ENCODE measurements around the gene HSD11B2.

HSD11B2 gene

GRCh38 chr16:67428146-67428731 lies 2.7 kb upstream of the HSD11B2 start (continued):
- TF ChIP-seq ZSCAN5A (tag by site-specific recombination; IDR thresholded peaks at IDR 0.05) = no peak
- no peak for TF ChIP-seq SCRT1 (tag by site-specific recombination; IDR thresholded peaks at IDR 0.05; ENCODE audit: borderline replicate concordance)
- TF ChIP-seq, protein P1, sequence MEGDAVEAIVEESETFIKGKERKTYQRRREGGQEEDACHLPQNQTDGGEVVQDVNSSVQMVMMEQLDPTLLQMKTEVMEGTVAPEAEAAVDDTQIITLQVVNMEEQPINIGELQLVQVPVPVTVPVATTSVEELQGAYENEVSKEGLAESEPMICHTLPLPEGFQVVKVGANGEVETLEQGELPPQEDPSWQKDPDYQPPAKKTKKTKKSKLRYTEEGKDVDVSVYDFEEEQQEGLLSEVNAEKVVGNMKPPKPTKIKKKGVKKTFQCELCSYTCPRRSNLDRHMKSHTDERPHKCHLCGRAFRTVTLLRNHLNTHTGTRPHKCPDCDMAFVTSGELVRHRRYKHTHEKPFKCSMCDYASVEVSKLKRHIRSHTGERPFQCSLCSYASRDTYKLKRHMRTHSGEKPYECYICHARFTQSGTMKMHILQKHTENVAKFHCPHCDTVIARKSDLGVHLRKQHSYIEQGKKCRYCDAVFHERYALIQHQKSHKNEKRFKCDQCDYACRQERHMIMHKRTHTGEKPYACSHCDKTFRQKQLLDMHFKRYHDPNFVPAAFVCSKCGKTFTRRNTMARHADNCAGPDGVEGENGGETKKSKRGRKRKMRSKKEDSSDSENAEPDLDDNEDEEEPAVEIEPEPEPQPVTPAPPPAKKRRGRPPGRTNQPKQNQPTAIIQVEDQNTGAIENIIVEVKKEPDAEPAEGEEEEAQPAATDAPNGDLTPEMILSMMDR (tag by site-specific recombination; IDR thresholded peaks at IDR 0.05) = peak; percentile 77

DNA sequence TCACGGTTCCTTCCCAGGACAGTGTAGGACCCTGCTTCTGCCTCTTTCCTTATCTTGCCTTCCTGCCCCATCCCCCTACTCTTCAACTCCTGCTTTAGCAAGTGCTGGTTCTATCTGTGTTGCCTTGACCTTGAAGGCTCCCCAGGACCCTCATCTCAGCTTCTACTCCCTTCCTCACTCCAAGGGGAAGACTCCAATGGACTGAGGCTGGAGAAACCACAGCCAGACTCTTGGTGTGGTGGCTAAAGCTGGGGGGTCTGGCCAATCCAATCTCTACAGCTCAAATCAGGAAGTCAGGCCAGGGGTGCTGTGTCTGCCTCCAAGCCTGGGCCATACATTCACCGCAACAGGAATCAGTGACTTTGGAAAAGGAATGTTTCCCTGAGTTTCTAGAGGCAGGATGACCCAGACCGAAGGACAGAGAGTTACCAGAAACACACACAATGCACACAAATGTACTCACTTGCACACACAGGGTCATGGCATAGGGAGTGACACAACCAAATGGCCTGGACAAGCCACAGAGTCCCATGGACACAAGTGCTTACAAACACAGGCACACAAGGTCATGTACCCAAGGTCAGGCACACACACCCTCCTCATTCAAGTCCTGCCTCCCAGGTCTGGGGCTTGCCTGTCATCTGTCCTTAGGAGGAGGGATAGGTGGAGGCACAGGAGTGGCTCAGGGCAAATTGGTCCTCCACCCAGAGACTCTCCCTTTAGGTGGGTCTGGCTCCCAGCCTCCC lies 1.7 kb upstream of the HSD11B2 start:
- no peaks in the 10 kb centered on the region for H3K36me3 ChIP-seq (ENCODE audit: control insufficient read depth in 2 of 2, insufficient read depth in 1 of 2, low read length in 2 of 2)
- CTCF ChIA-PET = interaction anchor here (0.5 to 7.1 kb wide), 16 partner anchors 9 to 77 kb away, joined by 3 to 99 read pairs (median 8); partner anchors contain the start of genes ATP6V0D1 and ZDHHC1
- no peak overlapping the region for H3K27ac ChIP-seq (ENCODE audit: extremely low read depth, low read depth, low read length)
- no peaks in the 10 kb centered on the region; the same call in 1 of the 2 replicates for H3K4me1 ChIP-seq (ENCODE audit: control insufficient read depth, insufficient read depth, low read length)
- TF ChIP-seq KLF1 (tag by site-specific recombination; IDR thresholded peaks at IDR 0.05) = peak; percentile 82; the same call in 1 of the 2 replicates
- no peak for TF ChIP-seq ZNF37A (tag by site-specific recombination; IDR thresholded peaks at IDR 0.05)
- no peak for TF ChIP-seq ZNF221 (tag by site-specific recombination; IDR thresholded peaks at IDR 0.05; ENCODE audit: borderline replicate concordance)
- TF ChIP-seq, protein P1 (tag by site-specific recombination; IDR thresholded peaks at IDR 0.05) = no peak
- TF ChIP-seq, protein P2, sequence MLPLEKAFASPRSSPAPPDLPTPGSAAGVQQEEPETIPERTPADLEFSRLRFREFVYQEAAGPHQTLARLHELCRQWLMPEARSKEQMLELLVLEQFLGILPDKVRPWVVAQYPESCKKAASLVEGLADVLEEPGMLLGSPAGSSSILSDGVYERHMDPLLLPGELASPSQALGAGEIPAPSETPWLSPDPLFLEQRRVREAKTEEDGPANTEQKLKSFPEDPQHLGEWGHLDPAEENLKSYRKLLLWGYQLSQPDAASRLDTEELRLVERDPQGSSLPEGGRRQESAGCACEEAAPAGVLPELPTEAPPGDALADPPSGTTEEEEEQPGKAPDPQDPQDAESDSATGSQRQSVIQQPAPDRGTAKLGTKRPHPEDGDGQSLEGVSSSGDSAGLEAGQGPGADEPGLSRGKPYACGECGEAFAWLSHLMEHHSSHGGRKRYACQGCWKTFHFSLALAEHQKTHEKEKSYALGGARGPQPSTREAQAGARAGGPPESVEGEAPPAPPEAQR (tag by site-specific recombination; IDR thresholded peaks at IDR 0.05) = no peak
- no peak for TF ChIP-seq MEIS1 (CRISPR knock-in tag; IDR thresholded peaks at IDR 0.05; ENCODE audit: borderline replicate concordance)
- POLR2A ChIA-PET = no interaction called here
- H3K4me3 ChIP-seq (ENCODE audit: low read depth, low read length) = no peak overlapping the region
- H3K9me3 ChIP-seq (ENCODE audit: control insufficient read depth, insufficient read depth, low read depth, low read length) = no peaks in the 10 kb centered on the region

GRCh38 chr16:67429799-67430503 lies 970 bp upstream of the HSD11B2 start:
- POLR2A ChIA-PET = no interaction called here
- CTCF ChIA-PET = interaction anchor here (1.2 to 7.1 kb wide), 5 partner anchors 13 to 35 kb away, joined by 3 to 99 read pairs (median 19); no protein-coding TSS in a partner anchor
- no peaks in the 10 kb centered on the region for H3K36me3 ChIP-seq (ENCODE audit: control insufficient read depth in 2 of 2, insufficient read depth in 1 of 2, low read length in 2 of 2)
- H3K27ac ChIP-seq (ENCODE audit: extremely low read depth, low read depth, low read length) = no peak overlapping the region; the same call in 1 of the 2 replicates
- H3K4me1 ChIP-seq (ENCODE audit: control insufficient read depth, insufficient read depth, low read length) = no peaks in the 10 kb centered on the region; the same call in 1 of the 2 replicates
- H3K9me3 ChIP-seq (ENCODE audit: control insufficient read depth, insufficient read depth, low read depth, low read length) = no peaks in the 10 kb centered on the region
- no peak overlapping the region for H3K4me3 ChIP-seq (ENCODE audit: low read depth, low read length)
- TF ChIP-seq ZNF211 (tag by site-specific recombination; IDR thresholded peaks at IDR 0.05; ENCODE audit: low read depth) (no peak), HOXA7 (CRISPR knock-in tag; IDR thresholded peaks at IDR 0.05; ENCODE audit: borderline replicate concordance) (no peak), TSHZ1 (tag by site-specific recombination; IDR thresholded peaks at IDR 0.05; ENCODE audit: borderline replicate concordance) (no peak), ZBTB6 (tag by site-specific recombination; IDR thresholded peaks at IDR 0.05) (no peak), ZNF184 (tag by site-specific recombination; IDR thresholded peaks at IDR 0.05) (no peak)
- TF ChIP-seq, protein P3, sequence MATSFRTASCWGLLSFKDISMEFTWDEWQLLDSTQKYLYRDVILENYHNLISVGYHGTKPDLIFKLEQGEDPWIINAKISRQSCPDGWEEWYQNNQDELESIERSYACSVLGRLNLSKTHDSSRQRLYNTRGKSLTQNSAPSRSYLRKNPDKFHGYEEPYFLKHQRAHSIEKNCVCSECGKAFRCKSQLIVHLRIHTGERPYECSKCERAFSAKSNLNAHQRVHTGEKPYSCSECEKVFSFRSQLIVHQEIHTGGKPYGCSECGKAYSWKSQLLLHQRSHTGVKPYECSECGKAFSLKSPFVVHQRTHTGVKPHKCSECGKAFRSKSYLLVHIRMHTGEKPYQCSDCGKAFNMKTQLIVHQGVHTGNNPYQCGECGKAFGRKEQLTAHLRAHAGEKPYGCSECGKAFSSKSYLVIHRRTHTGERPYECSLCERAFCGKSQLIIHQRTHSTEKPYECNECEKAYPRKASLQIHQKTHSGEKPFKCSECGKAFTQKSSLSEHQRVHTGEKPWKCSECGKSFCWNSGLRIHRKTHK (tag by site-specific recombination; IDR thresholded peaks at IDR 0.05) = no peak

Data from HEK293 (cell line).